SK-MEL-5 (cell line): Measurements from ENCODE around the gene PCDHGC4. TPM values are rescaled to one million over a fixed set of nuclear protein-coding genes. Genes with fewer than 3 reads are reported as not detected.

Experiments
- total RNA-seq: library from RNA; depleted of rRNA; stranded (reverse); fragments of >200 nt; shearing (Covaris generic); gene quantifications from 2 replicates; pipeline ENCODE4 v1.2.3, GENCODE V29; 2014; rRNA removed

The PCDHGC4 gene
- total RNA-seq, 1 experiment from 2014 or later: not detected

Other genes starting within 250 kb of the PCDHGC4 start
- gene PCDHB15, start 239.6 kb upstream of the PCDHGC4 start, total RNA-seq: 1.1 and 1.6 TPM in 2 replicates
- 0.11 TPM in 1 of 2 replicates, not detected in the other for gene SLC25A2, start 181.0 kb upstream of the PCDHGC4 start, total RNA-seq
- gene TAF7, start 164.2 kb upstream of the PCDHGC4 start, total RNA-seq: 60.5 and 60.9 TPM in 2 replicates
- 0.63 and 0.67 TPM in 2 replicates for gene PCDHGA1, start 154.5 kb upstream of the PCDHGC4 start, total RNA-seq
- 1.7 and 2.0 TPM in 2 replicates for gene PCDHGA2, start 146.3 kb upstream of the PCDHGC4 start, total RNA-seq
- 0.32 TPM in 1 of 2 replicates, not detected in the other for gene PCDHGA3, start 141.2 kb upstream of the PCDHGC4 start, total RNA-seq
- gene PCDHGB1, start 134.9 kb upstream of the PCDHGC4 start, total RNA-seq: 1.2 and 1.6 TPM in 2 replicates
- gene PCDHGA4, start 130.0 kb upstream of the PCDHGC4 start, total RNA-seq: 1.4 and 1.6 TPM in 2 replicates
- gene PCDHGB2, start 125.0 kb upstream of the PCDHGC4 start, total RNA-seq: 1.5 and 1.7 TPM in 2 replicates
- 0.56 and 0.66 TPM in 2 replicates for gene PCDHGA5, start 120.9 kb upstream of the PCDHGC4 start, total RNA-seq
- 0.21 and 0.53 TPM in 2 replicates for gene PCDHGB3, start 114.8 kb upstream of the PCDHGC4 start, total RNA-seq
- gene PCDHGA6, start 111.1 kb upstream of the PCDHGC4 start, total RNA-seq: 1.8 and 2.4 TPM in 2 replicates
- 0.71 and 1.6 TPM in 2 replicates for gene PCDHGA7, start 102.3 kb upstream of the PCDHGC4 start, total RNA-seq
- gene PCDHGB4, start 97.3 kb upstream of the PCDHGC4 start, total RNA-seq: 0.08 and 0.26 TPM in 2 replicates
- gene PCDHGA8, start 92.4 kb upstream of the PCDHGC4 start, total RNA-seq: 0.05 and 0.13 TPM in 2 replicates
- gene PCDHGB5, start 87.1 kb upstream of the PCDHGC4 start, total RNA-seq: 0.29 and 0.50 TPM in 2 replicates
- 0.03 and 0.45 TPM in 2 replicates for gene PCDHGA9, start 82.3 kb upstream of the PCDHGC4 start, total RNA-seq
- gene PCDHGB6, start 77.0 kb upstream of the PCDHGC4 start, total RNA-seq: 0.21 and 0.40 TPM in 2 replicates
- gene PCDHGA10, start 72.0 kb upstream of the PCDHGC4 start, total RNA-seq: 0.18 and 0.21 TPM in 2 replicates
- 7.4 and 8.6 TPM in 2 replicates for gene PCDHGB7, start 67.4 kb upstream of the PCDHGC4 start, total RNA-seq
- gene PCDHGA11, start 64.0 kb upstream of the PCDHGC4 start, total RNA-seq: 0.21 and 0.58 TPM in 2 replicates
- 10.0 and 13.8 TPM in 2 replicates for gene PCDHGA12, start 54.5 kb upstream of the PCDHGC4 start, total RNA-seq
- gene PCDHGC3, start 9.1 kb upstream of the PCDHGC4 start, total RNA-seq: 9.8 and 12.5 TPM in 2 replicates
- 0.05 and 0.19 TPM in 2 replicates for gene PCDHGC5, start 4.1 kb downstream of the PCDHGC4 start, total RNA-seq
- 32.8 TPM in 2 replicates for gene DIAPH1, start 134.0 kb downstream of the PCDHGC4 start, total RNA-seq
- 45.2 and 55.1 TPM in 2 replicates for gene HDAC3, start 151.8 kb downstream of the PCDHGC4 start, total RNA-seq
- 6.2 and 7.9 TPM in 2 replicates for gene RELL2, start 152.0 kb downstream of the PCDHGC4 start, total RNA-seq
- 12.6 and 17.4 TPM in 2 replicates for gene FCHSD1, start 166.4 kb downstream of the PCDHGC4 start, total RNA-seq
- 0.48 and 1.0 TPM in 2 replicates for gene ARAP3, start 197.2 kb downstream of the PCDHGC4 start, total RNA-seq